Fibroblast of gingiva (primary cell): ENCODE measurements around the gene RAI14.
A peak's percentile ranks its signal among the peaks of the same experiment; 100 is the strongest.
"Not testable (repeated sequence)": the region's sequence is repeated elsewhere in the genome, so short reads cannot be mapped to it uniquely, and the experiment has no call there.

ENCODE experiments used
- DNase-seq: peaks from one replicate; pipeline ENCODE4 v3.0.0-alpha.2; 2011; ENCODE audit warnings: low read depth

RAI14 gene

DNA sequence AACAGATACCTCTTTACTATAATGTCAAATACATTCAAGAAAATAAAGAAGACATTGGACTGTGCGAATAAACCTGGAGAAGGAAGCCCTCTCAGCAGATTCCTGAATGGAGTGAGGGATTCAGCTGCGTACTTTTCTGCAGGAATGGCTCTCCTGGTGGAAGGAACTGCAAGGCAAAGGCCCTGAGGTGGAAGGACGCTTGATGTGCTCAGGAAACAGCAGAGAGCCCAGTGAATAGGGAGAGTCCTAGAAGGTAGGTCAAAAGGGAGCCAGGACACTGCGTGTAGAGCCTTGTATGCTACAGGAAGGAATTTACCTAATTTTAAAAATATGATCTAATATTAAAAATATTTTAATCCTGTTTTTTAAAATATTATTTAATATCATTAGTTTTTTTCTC, 114.4 kb downstream of the RAI14 start:
- DNase-seq: no peak

DNA sequence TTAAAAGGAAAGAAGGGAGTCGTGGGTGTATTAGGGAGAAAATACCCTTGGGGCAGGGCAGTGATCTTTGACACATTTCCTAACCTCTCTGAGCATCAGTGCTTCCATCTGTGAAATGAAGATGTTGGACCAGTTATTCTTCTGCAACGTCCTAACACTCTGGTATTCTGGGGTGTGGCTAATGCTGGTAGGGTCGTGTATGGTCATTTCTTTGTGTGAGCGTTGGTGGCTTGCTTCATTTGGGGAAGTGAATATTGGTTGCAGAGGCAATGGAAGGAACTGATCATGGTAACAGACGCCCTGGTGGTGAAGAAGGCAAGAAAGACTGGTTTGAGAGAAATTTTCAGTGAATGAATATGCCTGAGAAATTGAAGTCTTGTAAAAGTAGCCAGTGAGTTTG, 114.9 kb downstream of the RAI14 start:
- DNase-seq: no peak

- no peak for DNase-seq
Measured at GRCh38 chr5:34772267-34773098, 116.4 kb downstream of the RAI14 start.

- no peak for DNase-seq
Measured at GRCh38 chr5:34774139-34774538, 118.0 kb downstream of the RAI14 start.

GRCh38 chr5:34774678-34775077, 118.5 kb downstream of the RAI14 start:
- not testable (repeated sequence) for DNase-seq

DNA sequence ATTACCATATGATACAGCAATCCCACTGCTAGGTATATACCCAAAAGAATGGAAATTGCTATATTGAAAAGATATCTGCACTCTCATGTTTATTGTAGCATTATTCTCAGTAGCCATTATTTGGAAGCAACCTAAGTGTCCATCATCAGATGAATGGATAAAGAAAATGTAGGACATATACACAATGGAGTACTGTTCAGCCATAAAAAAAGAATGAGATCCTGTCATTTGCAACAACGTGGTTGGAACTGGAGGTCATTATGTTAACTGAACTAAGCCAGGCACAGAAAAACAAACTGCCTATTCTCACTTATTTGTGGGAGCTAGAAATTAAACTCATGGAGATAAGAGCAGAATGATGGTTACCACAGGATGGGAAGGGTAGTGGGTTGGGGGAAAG, 119.8 kb downstream of the RAI14 start:
- DNase-seq: no peak

- DNase-seq: no peak
Measured at GRCh38 chr5:34778091-34778850, 122.1 kb downstream of the RAI14 start.

- not testable (repeated sequence) for DNase-seq
Measured at GRCh38 chr5:34783892-34784291, 127.8 kb downstream of the RAI14 start.

GRCh38 chr5:34787035-34787434, 130.9 kb downstream of the RAI14 start:
- DNase-seq: no peak

DNA sequence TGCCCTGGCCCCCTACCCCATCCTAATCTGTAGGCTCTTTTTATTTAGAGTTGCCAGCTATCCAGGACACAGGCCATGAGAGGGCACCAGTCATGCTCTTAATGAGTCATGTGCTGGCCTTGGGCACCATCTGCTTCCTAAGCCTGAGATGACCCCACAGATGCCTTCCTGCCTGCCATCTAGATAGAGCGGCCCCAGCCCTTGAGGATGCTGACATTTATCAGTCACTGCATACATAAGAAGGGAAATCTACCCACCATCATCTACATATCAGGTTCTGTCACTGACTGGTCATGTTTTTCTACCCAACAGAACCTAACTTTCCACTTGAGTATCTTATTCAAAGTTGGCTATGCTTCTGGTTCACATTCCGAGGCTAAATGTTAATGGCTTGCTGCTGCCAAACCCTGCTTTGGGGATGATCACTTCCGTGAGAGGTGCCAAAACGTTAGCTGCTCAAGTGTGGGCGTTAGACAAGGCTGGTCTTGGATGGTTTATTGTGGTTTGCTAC, 132.9 kb downstream of the RAI14 start:
- peak; percentile 69 for DNase-seq

GRCh38 chr5:34789639-34790038, 133.5 kb downstream of the RAI14 start:
- DNase-seq: no peak

GRCh38 chr5:34790069-34790468, 133.9 kb downstream of the RAI14 start:
- no peak for DNase-seq

DNA sequence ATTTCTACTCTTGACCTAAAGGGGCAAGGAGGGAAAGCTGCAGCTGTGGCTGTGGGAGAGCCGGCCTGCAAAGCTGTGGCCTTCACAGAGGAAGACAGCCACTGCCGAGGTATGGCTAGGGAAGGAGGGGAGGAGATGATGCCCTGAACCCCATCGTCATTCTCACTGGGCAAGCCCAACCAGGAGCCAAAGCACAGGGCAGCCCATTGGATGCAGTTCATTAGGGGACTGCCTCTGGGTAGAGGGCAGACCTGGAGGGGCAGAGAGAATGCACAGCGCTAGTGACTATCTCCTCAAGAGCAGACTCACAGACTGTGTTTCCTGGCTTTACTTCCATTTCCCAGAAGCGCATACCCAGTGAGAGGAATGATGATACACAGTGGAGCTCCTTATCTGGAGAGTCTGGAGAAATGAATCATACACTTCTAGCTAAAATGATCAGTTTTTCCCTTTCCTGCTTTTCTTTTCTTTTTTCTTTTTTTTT, 135.7 kb downstream of the RAI14 start:
- DNase-seq: no peak

DNA sequence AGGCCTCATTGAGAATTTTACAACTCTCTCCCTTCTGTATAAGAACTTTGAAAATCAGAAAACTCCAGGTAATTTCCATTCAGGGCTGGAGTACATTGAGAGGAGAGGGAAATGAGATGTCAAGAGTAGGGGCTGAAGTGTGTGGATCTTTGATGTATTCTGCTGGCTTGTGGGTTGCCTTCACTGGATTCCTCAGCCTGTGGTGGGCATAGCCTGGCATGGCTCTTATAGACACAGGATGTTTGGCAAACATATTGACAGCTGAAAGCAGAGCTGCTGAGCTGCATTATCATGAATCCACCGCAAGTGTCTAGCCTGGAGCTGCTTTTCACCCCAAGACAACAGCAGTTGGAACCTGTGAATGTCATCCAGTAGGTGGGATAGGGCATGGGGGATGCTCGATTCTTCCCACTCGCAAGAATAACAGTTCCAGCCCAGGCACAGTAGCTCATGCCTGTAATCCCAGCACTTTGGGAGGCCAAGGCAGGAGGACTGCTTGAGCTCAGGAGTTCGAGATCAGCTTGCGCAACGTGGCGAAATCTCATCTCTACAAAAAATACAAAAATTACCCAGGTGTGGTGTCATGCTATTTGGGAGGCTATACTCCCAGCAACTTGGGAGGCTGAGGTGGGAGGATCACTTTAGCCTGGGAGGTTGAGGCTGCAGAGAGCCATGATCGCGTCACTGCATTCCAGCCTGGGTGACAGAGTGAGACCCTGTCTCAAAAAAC, 146.9 kb downstream of the RAI14 start:
- DNase-seq: no peak

GRCh38 chr5:34803974-34804732, 148.0 kb downstream of the RAI14 start:
- peak; percentile 92 for DNase-seq

- peak; percentile 94 for DNase-seq
Measured at GRCh38 chr5:34804913-34805312, 148.8 kb downstream of the RAI14 start.

DNA sequence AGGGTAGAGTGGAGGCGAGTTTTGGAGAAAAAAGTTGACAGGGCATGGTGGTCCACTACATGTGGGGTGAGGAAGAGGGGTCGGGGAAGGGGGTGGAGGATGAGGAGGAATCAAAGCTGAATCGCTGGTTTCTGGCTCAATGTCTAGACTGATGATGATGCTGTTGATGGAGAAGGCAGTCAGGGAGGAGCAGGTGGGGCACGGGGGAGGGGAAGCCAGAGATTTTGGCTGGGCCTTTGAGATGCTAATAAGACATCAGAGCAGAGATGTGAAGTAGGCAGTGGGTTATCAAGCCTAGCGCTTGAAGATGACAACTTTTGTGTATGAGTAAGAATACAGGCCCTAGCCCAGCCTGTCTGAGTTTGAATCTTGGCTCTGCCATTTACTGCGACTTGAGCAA, 150.4 kb downstream of the RAI14 start:
- DNase-seq: no peak

GRCh38 chr5:34811706-34812105, 155.6 kb downstream of the RAI14 start:
- DNase-seq: no peak

DNA sequence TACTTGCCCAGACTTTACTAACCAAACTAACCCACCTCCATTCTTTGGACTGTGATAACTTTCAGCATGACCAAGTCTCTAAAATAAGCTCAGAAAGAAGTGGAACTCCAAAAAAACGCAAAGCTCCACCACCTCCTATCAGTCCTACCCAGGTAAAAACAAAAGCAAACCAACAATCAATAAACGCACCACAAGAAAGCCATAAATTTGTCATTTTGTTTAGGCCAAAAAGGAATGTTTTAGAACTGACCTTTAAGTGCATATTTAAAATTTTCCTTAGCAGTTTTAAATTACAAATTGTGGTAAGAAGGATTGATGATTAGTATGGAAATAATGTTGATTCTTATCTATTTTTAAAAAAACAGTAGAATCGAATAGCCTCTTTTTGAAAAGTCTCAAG, 157.4 kb downstream of the RAI14 start:
- no peak for DNase-seq

- peak; percentile 19 for DNase-seq
Measured at GRCh38 chr5:34817558-34818351, 161.6 kb downstream of the RAI14 start.

DNA sequence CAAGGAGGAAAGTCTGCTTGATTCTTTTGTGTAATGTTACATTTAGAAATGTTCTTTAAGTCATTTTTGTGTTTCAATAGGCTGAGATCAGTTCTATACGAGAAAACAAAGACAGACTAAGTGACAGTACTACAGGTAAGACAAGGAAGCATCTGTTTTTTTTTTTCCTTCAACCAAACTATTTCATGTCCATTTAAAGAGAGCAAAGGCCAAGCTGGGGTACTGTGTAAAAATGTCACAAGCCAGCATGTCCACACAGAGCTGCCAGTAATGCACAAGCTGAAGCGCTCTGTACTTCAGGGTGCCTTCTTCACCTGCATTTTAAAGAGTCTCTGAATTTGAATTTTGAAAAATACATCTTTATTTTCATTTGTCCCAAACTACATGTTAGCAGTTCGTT, 162.6 kb downstream of the RAI14 start:
- no peak for DNase-seq
